ENCODE data around the gene VAV3. TPM values are rescaled to one million over a fixed set of nuclear protein-coding genes. Genes with fewer than 3 reads are reported as not detected.
"Not testable (repeated sequence)": the region's sequence is repeated elsewhere in the genome, so short reads cannot be mapped to it uniquely, and the experiment has no call there.

The VAV3 gene
- 10 to 100 TPM; 11.6 to 14.1 TPM for total RNA-seq

DNA sequence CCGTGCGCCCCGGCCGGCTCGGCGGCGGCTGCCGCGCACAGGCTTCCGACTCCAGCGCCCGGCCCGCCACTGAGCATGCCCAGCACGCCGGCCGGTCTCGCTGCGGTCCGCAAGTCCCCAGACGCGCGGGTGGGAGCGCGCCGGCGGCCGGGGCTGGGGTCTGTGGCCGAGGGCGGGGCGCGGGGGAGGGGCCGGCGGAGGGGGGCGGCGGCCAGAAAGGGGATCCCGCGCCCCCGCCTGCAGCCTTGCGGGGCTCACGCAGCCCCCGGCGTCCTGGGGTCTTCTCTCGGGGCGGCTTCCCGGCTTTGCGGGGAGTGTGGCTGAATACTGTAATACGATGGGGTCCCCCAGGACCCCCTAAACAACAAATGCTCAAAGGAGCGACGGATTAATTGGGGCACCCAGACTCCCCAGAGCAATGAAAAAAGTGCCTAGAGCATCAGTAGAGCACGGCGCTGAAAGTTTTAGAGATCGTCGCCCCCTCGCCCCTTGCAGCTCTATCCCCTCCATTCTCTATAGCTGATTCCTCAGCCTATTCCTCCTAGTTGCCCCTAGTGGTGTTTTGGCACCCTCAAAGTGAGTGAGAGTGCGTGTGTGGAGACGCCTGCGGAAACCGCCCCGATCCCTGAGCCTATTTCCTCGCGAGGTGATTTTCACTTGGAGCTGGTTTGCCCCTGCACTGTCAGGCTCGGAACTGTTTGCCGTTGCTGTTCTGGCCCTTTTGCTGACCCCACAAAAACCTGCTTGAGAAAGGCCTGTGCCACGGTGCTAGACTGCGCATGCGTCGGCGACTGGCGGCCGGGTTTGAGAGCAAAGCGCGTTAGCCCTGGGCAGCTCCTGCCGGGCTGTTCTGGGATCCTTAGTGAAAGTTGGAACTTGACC, at the start of gene VAV3:
Gene VAV3 (minus strand): TSS at position 71 of the 882 bp plus-strand sequence. CDS start 311 bp downstream, outside the sequence.
- Mint-ChIP-seq H3K4me1 (ENCODE audit: low read depth in 2 of 2) (peaks cover 25 to 26% of the 10 kb centered on the region in 2 donors), H3K9me3 (no peaks in the 10 kb centered on the region), H3K4me3 (peak within 1 kb of the TSS; percentile 98), H3K36me3 (no peaks in the 10 kb centered on the region), H3K27me3 (no peaks in the 10 kb centered on the region), H3K27ac (peak within 1 kb of the TSS; percentile 99)
- ATAC-seq, result peak; percentile 78 to 83
- peak; percentile 82 for DNase-seq (ENCODE audit: low spot score)

- Mint-ChIP-seq H3K27me3 (no peaks in the 10 kb centered on the region), H3K4me1 (ENCODE audit: low read depth in 2 of 2) (peaks cover 8 to 11% of the 10 kb centered on the region in 2 donors), H3K4me3 (no peak overlapping the region), H3K9me3 (no peaks in the 10 kb centered on the region), H3K36me3 (no peaks in the 10 kb centered on the region), H3K27ac (no peak overlapping the region)
- ATAC-seq (no peak), DNase-seq (ENCODE audit: low spot score) (no peak)
These were observed 47.6 kb upstream of the VAV3 start for GRCh38 chr1:108012553-108012952.

DNA sequence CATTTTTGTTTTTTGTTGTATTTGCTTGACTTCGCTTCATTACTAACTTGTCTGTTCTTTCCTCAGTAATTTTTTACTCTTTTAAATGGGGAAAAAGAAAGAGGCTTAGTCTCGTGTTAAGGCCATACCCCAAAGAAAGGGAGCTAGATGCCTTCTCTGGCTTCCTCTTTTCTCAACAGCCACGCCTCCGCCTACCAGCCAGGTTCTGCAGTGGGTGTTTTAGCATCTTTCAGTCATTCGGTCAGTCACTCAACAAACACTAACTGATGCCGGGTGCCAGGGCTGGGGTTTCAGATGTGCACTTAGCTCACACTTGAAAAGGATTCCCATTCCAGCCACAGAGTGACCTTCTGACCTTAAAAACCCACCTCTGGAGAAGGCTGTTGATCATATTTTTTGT, 46.3 kb upstream of the VAV3 start:
- Mint-ChIP-seq H3K27me3 (no peaks in the 10 kb centered on the region), H3K9me3 (no peaks in the 10 kb centered on the region), H3K36me3 (no peaks in the 10 kb centered on the region), H3K4me1 (ENCODE audit: low read depth in 2 of 2) (peaks cover 1 to 6% of the 10 kb centered on the region in 2 donors), H3K4me3 (no peak overlapping the region), H3K27ac (no peak overlapping the region)
- no peak for ATAC-seq
- no peak for DNase-seq (ENCODE audit: low spot score)

- Mint-ChIP-seq H3K4me3 (no peak overlapping the region), H3K9me3 (no peaks in the 10 kb centered on the region), H3K27me3 (no peaks in the 10 kb centered on the region), H3K36me3 (no peaks in the 10 kb centered on the region), H3K4me1 (ENCODE audit: low read depth in 2 of 2) (peaks cover 0 to 4% of the 10 kb centered on the region in 2 donors), H3K27ac (no peak overlapping the region)
- ATAC-seq (no peak), DNase-seq (ENCODE audit: low spot score) (no peak)
These were observed 45.6 kb upstream of the VAV3 start for GRCh38 chr1:108010581-108010980.

DNA sequence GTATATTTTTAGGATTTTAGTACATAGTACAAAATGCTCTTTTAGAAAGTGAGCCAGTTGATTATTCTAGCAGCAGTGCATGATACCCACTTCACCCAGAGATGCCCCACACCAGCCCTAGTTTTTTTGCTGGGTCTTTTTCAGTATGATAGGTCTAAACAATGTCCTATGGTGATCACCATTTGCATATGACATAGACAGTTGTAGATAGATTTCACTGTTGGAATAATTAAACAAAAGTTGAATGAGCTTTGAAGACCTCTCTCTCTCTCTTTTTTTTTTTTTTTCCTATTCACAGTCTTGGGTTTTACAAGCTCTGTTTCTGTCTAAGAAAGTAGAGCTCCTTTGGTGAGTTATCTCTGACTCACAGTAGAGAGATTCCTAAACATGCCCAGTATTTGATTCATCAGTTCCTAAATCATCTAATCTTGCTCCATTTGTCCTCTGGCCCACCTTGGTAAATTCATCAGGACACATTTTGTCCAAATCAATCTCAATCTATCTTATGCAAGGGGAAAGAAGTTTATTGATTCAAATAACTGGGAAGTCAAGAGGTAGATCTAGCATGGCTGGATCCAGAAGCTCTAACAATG, 44.7 kb upstream of the VAV3 start:
- no peak overlapping the region for H3K4me3 Mint-ChIP-seq
- H3K4me1 Mint-ChIP-seq (ENCODE audit: low read depth in 2 of 2), result peaks cover 0 to 4% of the 10 kb centered on the region in 2 donors
- H3K27me3 Mint-ChIP-seq, result no peaks in the 10 kb centered on the region
- H3K9me3 Mint-ChIP-seq, result no peaks in the 10 kb centered on the region
- no peak overlapping the region for H3K27ac Mint-ChIP-seq
- DNase-seq (ENCODE audit: low spot score) (no peak), ATAC-seq (no peak)
- H3K36me3 Mint-ChIP-seq, result no peaks in the 10 kb centered on the region

DNA sequence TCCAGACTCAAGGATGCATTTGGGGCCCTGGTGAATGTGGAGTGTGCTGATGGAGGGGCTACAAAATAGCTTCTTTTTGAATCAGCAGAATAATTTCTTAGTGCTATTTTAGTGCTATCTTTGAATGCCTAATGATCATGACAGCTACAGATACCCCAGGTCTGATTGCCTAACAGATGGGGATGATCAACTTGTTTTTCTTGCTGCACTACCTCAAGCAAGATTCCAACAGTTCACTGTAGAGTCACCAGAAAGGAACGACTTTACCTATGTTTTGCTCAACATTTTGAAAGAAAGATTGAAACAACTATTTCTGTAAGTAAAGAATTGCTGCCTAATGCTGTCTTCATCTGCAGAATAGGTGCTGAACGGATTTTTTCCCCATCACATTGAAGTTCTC, 42.6 kb upstream of the VAV3 start:
- DNase-seq (ENCODE audit: low spot score) (no peak), ATAC-seq (no peak)
- H3K4me1 Mint-ChIP-seq (ENCODE audit: low read depth in 2 of 2), result no peaks in the 10 kb centered on the region
- H3K36me3 Mint-ChIP-seq, result no peaks in the 10 kb centered on the region
- H3K27me3 Mint-ChIP-seq, result no peaks in the 10 kb centered on the region
- no peak overlapping the region for H3K27ac Mint-ChIP-seq
- no peaks in the 10 kb centered on the region for H3K9me3 Mint-ChIP-seq
- H3K4me3 Mint-ChIP-seq, result no peak overlapping the region

DNA sequence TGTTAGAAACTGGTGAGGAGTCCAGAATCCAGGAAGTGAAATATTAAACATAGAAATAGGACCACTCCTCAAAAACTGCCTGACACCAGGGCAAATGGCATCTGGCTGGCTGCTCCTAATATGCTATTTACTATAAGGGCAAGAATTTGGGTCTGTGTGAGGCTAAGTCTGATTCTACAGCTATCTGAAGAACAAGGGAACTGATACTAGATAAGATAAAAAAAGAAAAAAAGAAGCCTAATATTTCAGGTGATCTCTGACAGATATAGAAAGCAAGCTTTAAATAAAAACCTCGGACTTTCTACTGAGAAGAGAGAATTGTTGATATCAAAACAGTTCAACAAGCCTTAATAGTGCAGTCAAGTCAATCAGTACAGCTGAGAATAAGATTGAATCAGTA, 42.1 kb upstream of the VAV3 start:
- Mint-ChIP-seq H3K27me3 (no peaks in the 10 kb centered on the region), H3K9me3 (no peaks in the 10 kb centered on the region), H3K36me3 (no peaks in the 10 kb centered on the region), H3K4me1 (ENCODE audit: low read depth in 2 of 2) (no peaks in the 10 kb centered on the region), H3K4me3 (no peak overlapping the region), H3K27ac (no peak overlapping the region)
- DNase-seq (ENCODE audit: low spot score), result no peak
- no peak for ATAC-seq

DNA sequence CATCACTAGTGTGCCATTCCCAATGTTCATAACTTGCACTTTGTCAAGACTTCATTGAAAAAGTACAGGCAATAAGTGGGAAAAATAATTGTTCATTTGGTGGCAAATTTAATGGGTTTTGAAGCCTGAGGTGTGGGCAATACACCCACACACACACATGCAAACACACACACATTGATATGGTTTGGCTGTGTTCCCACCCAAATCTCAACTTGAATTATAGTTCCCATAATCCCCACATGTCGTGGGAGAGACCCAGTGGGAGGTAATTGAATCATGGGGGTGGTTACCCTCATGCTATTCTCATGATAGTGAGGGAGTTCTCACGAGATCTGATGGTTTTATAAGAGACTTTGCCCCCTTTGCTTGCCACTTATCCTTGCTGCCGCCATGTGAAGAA, 39.9 kb upstream of the VAV3 start:
- not testable (repeated sequence) for ATAC-seq; DNase-seq (ENCODE audit: low spot score); H3K9me3 Mint-ChIP-seq; H3K27ac Mint-ChIP-seq; H3K4me3 Mint-ChIP-seq; H3K27me3 Mint-ChIP-seq; H3K36me3 Mint-ChIP-seq; H3K4me1 Mint-ChIP-seq (ENCODE audit: low read depth in 2 of 2)

DNA sequence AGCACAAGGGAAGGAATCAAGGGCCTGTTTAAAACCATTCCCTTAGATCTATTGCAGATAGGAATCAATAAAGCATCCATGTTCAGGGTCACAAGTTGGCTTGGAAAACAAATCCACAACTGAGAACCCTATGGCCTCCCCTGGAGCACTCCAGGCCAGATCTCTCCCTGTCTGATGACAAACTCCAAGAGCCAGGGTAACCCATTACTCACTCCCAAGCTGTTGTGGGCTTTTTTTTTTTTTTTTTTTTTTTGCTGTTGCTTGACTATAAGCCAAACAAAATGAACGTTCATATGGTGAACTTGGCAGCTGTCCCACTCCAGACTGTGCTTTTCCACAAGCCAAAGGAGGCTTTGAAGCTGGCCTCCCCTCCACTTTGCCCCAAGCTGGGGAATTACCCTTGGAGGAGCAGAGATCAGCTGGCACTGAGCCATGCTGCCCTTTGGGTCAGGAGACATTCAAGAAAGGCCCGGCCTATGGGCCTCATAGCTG, 35.7 kb upstream of the VAV3 start:
- Mint-ChIP-seq H3K27me3 (no peaks in the 10 kb centered on the region), H3K36me3 (no peaks in the 10 kb centered on the region), H3K27ac (no peak overlapping the region), H3K4me3 (no peak overlapping the region), H3K9me3 (no peaks in the 10 kb centered on the region), H3K4me1 (ENCODE audit: low read depth in 2 of 2) (no peaks in the 10 kb centered on the region)
- DNase-seq (ENCODE audit: low spot score) (no peak), ATAC-seq (no peak)

DNA sequence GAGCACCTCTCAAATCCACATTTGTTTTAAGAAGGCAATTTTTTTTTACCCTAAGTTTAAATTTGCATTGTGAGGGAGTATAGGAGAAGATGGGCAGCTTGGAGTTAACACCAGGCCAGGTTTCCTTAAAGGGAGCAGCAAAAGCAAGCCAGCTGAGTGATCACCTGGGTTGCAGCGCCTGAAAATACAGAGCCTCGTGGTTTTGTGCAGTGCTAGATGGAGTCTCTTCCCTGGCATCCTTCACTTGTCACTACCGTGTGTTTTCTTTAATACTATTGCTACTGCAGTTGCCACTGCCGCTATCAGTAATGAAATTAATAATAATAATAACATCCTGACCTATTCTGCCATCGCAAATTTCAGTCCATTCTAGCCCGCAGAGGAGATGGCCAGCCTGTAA, 35.2 kb upstream of the VAV3 start:
- Mint-ChIP-seq H3K27ac (no peak overlapping the region), H3K27me3 (no peaks in the 10 kb centered on the region), H3K9me3 (no peaks in the 10 kb centered on the region), H3K36me3 (no peaks in the 10 kb centered on the region), H3K4me3 (no peak overlapping the region), H3K4me1 (ENCODE audit: low read depth in 2 of 2) (no peaks in the 10 kb centered on the region)
- ATAC-seq (no peak), DNase-seq (ENCODE audit: low spot score) (no peak)

DNA sequence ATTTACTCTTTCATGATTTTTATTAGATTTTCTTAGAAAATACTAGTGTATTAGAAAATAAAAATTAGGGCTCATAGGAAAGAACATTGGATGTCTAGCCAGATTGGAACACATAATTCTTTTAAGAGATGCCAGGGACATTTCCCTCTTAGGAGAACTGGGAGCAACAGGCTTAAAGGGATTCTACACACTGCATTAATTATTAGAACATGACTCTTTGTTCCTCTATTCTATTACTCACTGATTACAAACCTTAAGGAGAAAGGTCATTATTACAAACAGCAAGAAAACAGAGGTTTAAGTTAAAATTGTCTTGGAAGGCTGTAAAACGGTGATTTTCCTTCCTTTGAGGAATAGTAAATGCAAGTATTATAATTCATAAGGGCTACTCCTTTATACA, 32.9 kb upstream of the VAV3 start:
- DNase-seq (ENCODE audit: low spot score) (no peak), ATAC-seq (no peak)
- Mint-ChIP-seq H3K4me1 (ENCODE audit: low read depth in 2 of 2) (no peaks in the 10 kb centered on the region), H3K4me3 (no peak overlapping the region), H3K27me3 (no peaks in the 10 kb centered on the region), H3K9me3 (no peaks in the 10 kb centered on the region), H3K27ac (no peak overlapping the region), H3K36me3 (no peaks in the 10 kb centered on the region)

GRCh38 chr1:107993920-107994319, 28.9 kb upstream of the VAV3 start:
- no peaks in the 10 kb centered on the region for H3K36me3 Mint-ChIP-seq
- no peak overlapping the region for H3K4me3 Mint-ChIP-seq
- no peak overlapping the region for H3K27ac Mint-ChIP-seq
- no peaks in the 10 kb centered on the region for H3K9me3 Mint-ChIP-seq
- H3K4me1 Mint-ChIP-seq (ENCODE audit: low read depth in 2 of 2), result peaks cover 4% of the 10 kb centered on the region in 2 donors
- no peak for ATAC-seq
- no peak for DNase-seq (ENCODE audit: low spot score)
- no peaks in the 10 kb centered on the region for H3K27me3 Mint-ChIP-seq

DNA sequence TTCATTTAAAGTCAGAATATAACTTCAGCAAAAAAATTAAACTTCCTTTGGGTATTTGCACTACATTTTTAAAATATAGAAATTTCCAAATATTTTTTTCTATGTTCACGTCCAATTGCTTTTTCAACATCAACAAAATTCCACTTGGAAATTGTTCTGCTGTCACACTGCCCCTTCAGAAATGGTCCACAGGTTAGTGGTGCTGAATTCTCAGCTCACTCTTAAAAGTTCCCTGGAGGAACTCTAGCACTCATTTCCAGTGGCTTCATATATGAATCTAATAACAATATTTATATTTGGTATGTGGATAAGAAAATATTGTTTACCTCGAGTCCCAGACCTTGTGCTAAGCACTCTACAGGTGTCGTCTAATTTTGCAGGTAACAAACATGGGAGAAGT, 27.4 kb upstream of the VAV3 start:
- ATAC-seq (no peak), DNase-seq (ENCODE audit: low spot score) (no peak)
- Mint-ChIP-seq H3K9me3 (peaks cover 3% of the 10 kb centered on the region), H3K4me1 (ENCODE audit: low read depth in 2 of 2) (peaks cover 4% of the 10 kb centered on the region in 2 donors), H3K27ac (no peak overlapping the region), H3K27me3 (no peaks in the 10 kb centered on the region), H3K36me3 (no peaks in the 10 kb centered on the region), H3K4me3 (no peak overlapping the region)

GRCh38 chr1:107991371-107992066, 26.5 kb upstream of the VAV3 start:
- no peak for ATAC-seq
- no peak overlapping the region for H3K27ac Mint-ChIP-seq
- no peak overlapping the region for H3K4me3 Mint-ChIP-seq
- no peak for DNase-seq (ENCODE audit: low spot score)
- peaks cover 3% of the 10 kb centered on the region for H3K9me3 Mint-ChIP-seq
- H3K36me3 Mint-ChIP-seq, result no peaks in the 10 kb centered on the region
- H3K4me1 Mint-ChIP-seq (ENCODE audit: low read depth in 2 of 2), result peaks cover 4 to 6% of the 10 kb centered on the region in 2 donors
- H3K27me3 Mint-ChIP-seq, result no peaks in the 10 kb centered on the region

All from natural killer cell treated with Interleukin-12 subunit alpha and Interleukin-12 subunit beta and Interleukin-15 and Interleukin-18, amount 100 ng/mL, for 72 hours (primary cell).